ENCODE data around the gene SSRP1. TPM values are rescaled to one million over a fixed set of nuclear protein-coding genes. Genes with fewer than 3 reads are reported as not detected.

Gene SSRP1
- total RNA-seq, 2 donors from 2014 or later, result 59.9 to 250 TPM

DNA sequence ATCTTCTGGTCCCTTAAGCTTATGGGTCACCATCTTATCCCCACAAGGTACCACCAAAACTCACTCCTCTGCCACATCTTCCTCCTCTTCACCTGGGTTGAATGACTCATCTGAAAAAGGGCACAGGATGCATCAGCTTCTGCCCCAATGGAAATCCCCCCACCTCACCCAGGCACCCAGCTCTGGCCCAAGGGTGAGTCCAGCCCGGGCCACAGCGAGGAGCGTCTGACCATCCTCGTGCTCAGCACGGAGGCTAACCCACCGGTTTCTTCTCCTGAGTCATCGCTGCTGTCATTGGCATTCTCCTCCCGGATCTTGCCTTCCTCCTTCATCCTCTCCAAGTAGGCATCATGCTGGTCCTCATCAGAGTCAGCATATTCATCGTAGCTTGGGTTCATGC is 5.7 kb downstream of the SSRP1 start:
- H3K9me3 Mint-ChIP-seq, result no peaks in the 10 kb centered on the region
- DNase-seq (ENCODE audit: low spot score in 2 of 2), result peak in 1 of 2 donors; percentile 76
- peaks cover 43 to 76% of the 10 kb centered on the region in 2 donors for H3K36me3 Mint-ChIP-seq
- peak overlapping the region; percentile 9 to 84 for H3K27ac Mint-ChIP-seq
- ATAC-seq, result peak in 1 of 2 donors; percentile 78

DNA sequence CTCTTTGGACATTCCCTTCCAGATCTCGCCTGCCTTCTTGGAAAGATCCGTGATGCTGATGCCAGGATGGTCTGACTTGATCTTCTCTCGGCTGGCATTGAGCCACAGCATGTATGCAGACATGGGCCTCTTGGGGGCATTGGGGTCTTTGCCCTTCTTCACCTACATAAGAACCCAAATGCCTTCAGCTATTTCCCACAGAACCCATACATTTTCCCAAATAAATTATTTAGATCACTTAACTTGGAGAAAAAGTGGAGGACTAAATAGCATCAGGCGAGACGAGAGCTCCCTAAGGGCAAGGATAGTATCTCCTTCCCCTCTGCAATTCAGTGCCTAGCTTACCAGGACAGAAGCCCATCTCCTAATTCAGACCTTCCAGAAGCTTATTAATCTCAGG is 8.0 kb downstream of the SSRP1 start:
- ATAC-seq (no peak), DNase-seq (ENCODE audit: low spot score in 2 of 2) (no peak)
- no peaks in the 10 kb centered on the region for H3K9me3 Mint-ChIP-seq
- H3K27ac Mint-ChIP-seq, result peak overlapping the region in 1 of 2 donors; percentile 4
- peaks cover 41 to 62% of the 10 kb centered on the region in 2 donors for H3K36me3 Mint-ChIP-seq

DNA sequence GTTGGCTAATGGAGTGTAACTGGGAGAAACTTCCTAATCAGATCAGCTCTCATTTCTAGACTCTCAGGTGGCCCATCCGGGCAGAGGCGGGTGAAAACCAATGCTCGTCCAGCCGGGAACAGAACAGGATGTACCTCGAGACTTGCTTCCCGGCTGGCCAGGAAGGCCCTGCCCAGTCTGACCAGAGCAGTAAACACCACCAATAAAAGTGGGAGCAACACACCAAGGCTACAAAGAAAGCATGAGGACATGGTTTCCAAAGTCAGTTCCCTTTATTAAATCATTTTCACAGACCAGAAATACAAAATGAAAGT is 10.0 kb downstream of the SSRP1 start:
- Mint-ChIP-seq H3K36me3 (peaks cover 41 to 52% of the 10 kb centered on the region in 2 donors), H3K9me3 (no peaks in the 10 kb centered on the region), H3K27ac (peak overlapping the region; percentile 87 to 97)
- no peak for DNase-seq (ENCODE audit: low spot score in 2 of 2)
- no peak for ATAC-seq

DNA sequence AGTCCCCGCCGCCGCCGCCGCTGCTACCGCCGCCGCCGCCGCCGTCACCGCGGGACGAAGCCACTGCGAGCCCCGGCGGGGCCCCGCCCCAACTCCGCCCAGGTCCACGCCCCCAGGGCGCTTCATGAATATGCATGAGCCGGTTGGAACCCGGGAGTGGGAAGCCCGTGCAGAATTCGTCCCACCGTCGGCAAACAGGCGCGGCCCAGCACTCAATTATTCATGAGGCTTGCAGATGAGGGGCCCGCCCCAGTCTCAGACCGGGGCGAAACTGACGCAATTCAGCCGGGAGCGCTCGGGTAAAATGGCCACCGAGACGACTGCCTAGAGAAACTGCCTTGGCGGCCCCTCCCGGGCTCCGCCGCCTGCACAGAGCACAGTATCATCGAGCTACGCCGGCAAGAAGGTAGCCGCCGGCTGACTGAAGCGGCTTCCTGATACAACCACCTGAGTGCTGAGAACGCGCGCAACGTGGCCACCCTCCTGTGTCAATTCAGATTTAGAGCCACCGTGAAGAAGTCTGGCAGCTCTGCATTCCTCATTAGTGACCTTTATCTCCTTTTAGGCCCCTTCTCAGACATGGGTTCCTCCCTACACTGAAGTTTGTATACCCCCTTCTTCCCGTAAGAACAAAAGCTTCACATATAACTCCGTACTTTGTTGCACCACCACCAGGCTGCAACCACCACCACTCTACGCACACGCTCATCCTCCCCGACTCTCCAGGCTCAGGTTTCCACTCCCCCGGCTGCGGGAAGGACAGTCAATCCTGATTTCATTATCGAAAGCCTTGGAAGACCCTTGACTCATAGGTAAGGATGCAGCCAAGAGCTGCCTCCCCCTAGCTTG is 10.6 kb downstream of the SSRP1 start, which contains the start of gene TNKS1BP1:
Gene TNKS1BP1, minus strand, starts transcription at position 67 of the 849 bp plus-strand sequence. CDS start 3,067 bp downstream, outside the sequence.
- no peaks in the 10 kb centered on the region for H3K9me3 Mint-ChIP-seq
- DNase-seq (ENCODE audit: low spot score in 2 of 2), result peak; percentile 84 to 91
- peak within 1 kb of the TSS; percentile 87 to 97 for H3K27ac Mint-ChIP-seq
- peaks cover 37 to 46% of the 10 kb centered on the region in 2 donors for H3K36me3 Mint-ChIP-seq
- peak; percentile 91 to 93 for ATAC-seq

DNA sequence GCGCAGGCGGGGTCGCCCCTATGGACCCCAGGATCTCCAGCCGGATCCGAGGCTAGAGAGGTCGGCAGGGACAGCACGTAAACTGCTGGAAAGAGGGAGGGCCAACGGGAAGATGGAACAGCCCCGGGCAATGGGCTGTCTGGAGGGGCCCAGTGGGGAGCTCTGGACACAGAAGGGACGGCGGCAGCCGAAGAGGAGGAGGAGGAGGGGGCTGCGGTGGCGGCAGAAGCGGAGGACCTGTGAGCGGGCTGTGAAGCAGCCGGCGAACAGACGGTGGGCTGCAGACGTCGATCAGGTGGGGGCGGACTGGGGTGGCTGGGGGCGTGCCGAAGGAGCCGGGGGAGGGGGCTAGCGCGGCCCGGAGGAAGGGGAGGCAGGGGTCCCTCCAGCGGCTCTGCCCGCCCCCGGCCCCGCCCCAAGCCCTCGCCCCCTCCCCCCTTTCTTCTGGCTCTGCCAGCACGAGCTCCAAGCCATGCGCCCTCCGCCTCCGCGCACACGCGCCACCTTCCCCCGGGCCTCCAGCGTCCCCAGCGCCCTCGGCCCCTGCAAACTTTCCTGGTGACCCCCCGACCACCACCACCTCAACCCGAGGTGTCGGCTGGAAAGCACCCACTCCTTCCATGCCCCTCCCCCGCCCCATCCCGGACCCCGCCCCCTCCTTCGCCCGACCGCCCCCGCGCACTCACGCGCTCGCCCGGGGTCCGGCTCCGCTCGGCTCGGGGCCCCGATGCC is 11.4 kb downstream of the SSRP1 start:
- DNase-seq (ENCODE audit: low spot score in 2 of 2) (no peak), ATAC-seq (peak in 1 of 2 donors; percentile 12)
- Mint-ChIP-seq H3K27ac (peak overlapping the region; percentile 75 to 79), H3K36me3 (peaks cover 31 to 38% of the 10 kb centered on the region in 2 donors), H3K9me3 (no peaks in the 10 kb centered on the region)

DNA sequence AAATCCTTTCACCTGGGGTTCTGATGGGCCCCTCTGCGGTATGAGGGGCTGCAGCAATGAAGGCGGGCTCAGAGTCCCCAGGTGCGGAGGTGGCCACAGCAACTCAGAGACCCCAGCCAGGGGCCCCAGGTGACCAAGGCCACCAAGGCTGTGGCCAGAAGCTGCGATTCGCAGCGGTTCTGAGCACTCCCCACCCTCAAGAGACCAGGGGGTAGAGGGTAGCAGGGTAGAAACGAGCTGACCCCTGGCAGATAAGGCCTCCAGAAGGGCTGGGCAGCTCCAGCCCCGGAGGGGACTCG is 11.9 kb downstream of the SSRP1 start:
- DNase-seq (ENCODE audit: low spot score in 2 of 2), result no peak
- H3K27ac Mint-ChIP-seq, result peak overlapping the region; percentile 75 to 79
- no peaks in the 10 kb centered on the region for H3K9me3 Mint-ChIP-seq
- ATAC-seq, result no peak
- H3K36me3 Mint-ChIP-seq, result peaks cover 27 to 34% of the 10 kb centered on the region in 2 donors

DNA sequence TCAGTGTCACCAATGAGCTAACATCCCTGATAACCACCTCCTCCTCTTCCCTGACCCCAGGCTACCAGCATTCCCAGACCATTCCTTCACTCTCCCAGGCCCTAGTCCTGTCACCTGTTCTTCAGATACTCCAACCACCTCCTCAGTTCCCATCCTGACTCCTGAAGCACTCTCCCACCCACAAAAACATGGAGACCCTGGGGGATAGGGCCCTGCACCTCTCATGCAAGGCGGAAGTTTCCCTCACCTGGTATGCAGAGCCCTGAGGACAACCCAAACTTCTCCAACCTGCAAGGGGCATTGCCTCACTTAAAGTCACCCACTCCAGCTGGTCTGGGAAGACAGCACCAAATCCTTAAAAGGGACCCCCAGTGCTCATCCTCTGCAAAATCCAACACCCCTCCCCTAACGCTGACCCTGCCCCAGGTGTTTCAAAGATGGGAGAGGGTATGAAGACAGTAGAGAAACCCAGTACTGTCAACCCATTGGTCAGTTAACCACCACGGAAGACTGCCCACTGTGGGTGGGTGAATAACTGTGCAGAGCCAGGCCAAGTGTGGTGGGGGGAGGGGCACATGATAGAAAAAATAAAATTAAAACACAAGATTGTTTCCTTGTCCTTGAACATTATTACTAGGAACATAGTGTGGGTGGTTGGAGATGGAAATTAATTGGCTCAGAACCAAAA is 12.4 kb downstream of the SSRP1 start:
- peak overlapping the region in 1 of 2 donors; percentile 79 for H3K27ac Mint-ChIP-seq
- ATAC-seq (no peak), DNase-seq (ENCODE audit: low spot score in 2 of 2) (no peak)
- no peaks in the 10 kb centered on the region for H3K9me3 Mint-ChIP-seq
- H3K36me3 Mint-ChIP-seq, result peaks cover 22 to 29% of the 10 kb centered on the region in 2 donors

DNA sequence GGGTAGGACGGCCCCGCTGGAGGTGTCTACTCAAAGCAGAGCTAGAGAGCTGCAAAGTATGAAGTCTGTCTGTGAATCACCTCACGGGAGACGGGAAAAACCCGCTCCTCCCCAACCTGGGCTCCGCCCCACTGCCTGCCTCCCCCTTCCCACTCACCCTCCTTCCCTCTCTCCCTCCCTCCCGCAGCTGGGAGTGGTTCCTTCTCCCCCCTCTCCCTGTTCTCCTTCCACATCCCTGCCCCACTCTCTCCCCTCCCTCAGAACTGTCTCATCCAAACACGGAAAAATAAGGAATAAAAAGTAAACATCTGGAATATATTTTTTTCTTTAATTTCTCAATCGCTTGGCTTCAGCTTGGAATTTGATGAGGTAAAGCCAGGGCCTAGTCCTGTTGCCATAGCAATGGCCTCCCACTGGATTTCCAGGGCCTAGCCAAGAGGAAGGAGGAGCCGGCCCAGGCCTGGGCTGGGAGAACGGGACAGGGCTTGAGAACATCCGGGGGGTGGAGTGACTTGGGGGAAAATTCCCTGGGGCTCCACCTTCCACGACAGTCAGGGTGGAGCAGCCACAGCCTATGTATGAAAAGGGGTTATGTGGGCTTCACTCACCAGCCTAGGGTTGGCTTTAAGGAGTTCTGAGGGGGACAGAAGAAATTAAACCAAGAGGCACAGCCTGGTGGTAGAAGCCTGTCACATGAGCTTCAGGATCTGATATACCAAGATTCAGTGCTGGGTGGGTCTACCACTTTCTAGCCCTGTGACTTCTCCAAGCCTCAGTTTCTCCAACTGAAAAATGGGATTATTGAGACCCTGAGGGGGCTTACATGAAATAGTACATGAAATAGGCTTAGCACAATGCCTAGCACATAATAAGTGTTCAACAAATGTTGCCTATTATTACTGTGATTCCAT is 13.2 kb downstream of the SSRP1 start:
- DNase-seq (ENCODE audit: low spot score in 2 of 2) (no peak), ATAC-seq (no peak)
- Mint-ChIP-seq H3K27ac (no peak overlapping the region), H3K9me3 (no peaks in the 10 kb centered on the region), H3K36me3 (peaks cover 17 to 21% of the 10 kb centered on the region in 2 donors)

DNA sequence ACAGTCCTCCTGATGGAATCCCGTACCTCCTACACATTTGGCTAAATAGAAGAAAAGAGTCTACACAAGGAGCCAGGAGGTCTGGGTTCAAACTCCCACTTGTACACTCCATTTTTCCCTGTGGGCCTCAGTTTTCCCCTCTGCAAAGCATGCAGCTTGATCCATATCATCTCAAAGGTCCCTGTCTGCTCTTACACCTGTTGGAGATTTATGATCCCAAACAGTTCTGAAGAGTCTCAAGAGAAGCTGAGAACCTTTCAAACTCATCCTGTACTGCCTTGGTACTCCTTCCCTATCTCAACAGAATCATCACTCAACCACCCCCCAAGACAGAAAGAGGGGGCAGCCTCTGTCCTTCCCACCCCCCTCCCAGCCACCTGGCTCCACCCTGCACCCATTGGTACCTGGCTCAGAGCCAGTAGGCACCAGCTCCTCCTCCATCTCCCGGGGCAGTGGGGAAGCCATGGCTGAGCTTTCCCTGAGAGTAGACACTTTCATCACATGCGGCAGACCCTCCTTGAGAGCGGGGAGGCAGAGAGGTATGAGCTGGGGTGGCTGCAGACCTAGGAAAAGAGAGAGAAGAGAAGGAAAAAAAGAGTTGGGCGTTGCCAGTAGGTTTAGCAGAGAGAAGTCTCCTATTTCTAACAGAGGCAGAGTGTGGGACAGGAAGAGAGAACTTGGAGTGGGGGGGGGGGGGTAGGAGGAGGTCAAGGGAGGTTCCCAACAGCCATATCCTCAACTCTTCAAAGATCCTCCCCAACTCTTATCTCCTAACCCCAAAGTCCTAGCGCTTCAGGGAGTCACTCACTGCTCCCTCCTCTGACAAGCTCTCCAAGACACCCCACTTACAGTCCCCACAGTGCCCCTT is 14.1 kb downstream of the SSRP1 start:
- H3K27ac Mint-ChIP-seq, result no peak overlapping the region
- peaks cover 10 to 12% of the 10 kb centered on the region in 2 donors for H3K36me3 Mint-ChIP-seq
- DNase-seq (ENCODE audit: low spot score in 2 of 2) (no peak), ATAC-seq (no peak)
- no peaks in the 10 kb centered on the region for H3K9me3 Mint-ChIP-seq

DNA sequence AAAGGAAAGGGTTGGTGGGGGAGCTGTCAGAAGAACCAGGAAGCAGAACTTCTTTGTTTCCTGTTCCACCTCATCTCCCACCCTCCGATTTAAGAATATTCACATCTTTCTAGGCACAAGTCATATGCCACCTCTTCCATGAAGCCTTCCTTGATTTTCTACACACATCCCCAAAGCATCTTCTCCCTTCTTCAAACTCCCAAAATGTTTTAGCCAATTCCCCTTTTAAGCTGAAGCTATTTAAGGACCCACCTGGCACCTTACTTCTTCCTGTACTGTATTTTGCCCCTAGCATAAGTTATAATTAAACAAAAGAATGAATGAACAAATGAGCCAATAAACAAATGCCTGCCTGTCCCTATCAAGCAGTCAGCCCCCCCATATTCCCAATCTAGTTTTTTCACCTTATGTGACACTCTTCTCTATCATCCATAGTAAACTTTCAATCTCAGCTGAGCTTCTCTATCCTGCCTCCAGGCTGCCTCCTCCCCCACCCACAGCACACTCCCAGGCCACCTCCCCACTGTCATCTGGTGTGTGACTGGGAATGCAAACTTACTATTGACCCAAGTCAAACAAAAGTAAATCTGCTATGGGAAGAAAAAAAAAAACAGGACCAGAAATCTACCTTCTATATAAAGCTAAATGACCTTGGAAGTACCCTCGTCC is 14.8 kb downstream of the SSRP1 start:
- Mint-ChIP-seq H3K27ac (no peak overlapping the region), H3K36me3 (peaks cover 4% of the 10 kb centered on the region in 2 donors), H3K9me3 (no peaks in the 10 kb centered on the region)
- DNase-seq (ENCODE audit: low spot score in 2 of 2) (no peak), ATAC-seq (no peak)

DNA sequence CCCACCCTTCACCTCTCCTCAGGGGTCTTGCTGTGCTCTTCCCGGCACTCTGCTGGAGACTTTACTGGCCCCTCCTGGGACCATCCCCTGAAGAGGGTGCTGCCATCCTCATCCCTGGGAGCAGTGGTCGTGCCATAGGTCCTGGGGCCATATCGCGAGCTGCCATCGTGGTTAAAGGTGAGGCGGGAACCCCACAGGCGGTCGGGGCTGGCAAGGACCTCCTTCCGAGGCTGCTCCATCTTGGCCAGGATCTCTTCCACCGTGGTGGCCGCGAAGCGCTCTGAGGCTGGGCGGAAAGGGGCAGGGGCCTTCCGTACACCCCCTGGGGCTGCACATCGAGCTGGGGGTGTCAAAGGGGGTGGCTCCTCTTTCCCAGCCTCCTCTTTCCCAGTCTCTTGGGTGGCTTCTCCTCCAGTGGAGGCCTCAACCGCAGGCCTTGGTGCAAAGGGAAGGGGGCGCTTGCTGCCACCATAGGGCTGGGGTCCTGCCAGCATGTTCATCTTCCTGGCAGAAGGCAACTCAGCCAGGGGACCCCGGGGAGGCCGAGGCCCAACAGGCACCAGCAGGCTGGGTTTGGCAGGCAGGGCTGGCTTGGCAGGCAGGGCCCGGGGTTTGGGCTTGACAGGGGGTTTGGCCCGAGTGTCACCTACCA is 15.5 kb downstream of the SSRP1 start:
- DNase-seq (ENCODE audit: low spot score in 2 of 2) (no peak), ATAC-seq (no peak)
- H3K27ac Mint-ChIP-seq, result no peak overlapping the region
- H3K9me3 Mint-ChIP-seq, result no peaks in the 10 kb centered on the region
- no peaks in the 10 kb centered on the region for H3K36me3 Mint-ChIP-seq

DNA sequence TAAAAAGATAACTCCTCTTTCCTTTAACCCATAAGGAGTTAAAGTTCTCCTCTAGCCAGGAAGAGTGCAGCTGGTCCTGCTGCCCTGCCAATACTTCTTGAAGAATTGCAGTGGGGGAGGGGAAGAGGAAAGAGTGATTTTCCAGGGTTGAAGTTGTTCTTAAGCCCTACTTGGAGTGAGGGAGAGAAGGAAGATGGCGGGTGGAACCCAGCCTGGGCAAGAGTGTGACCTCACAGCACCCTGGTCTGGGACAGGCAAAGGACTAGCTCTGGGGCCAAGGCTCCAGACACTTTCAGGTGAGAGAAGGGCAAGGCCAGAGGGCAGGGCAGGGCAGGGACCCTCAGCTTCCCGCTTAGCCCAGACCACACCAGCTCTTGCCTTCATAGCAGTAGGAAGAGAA is 17.5 kb downstream of the SSRP1 start:
- H3K9me3 Mint-ChIP-seq, result no peaks in the 10 kb centered on the region
- H3K27ac Mint-ChIP-seq, result no peak overlapping the region
- DNase-seq (ENCODE audit: low spot score in 2 of 2) (no peak), ATAC-seq (no peak)
- H3K36me3 Mint-ChIP-seq, result no peaks in the 10 kb centered on the region

DNA sequence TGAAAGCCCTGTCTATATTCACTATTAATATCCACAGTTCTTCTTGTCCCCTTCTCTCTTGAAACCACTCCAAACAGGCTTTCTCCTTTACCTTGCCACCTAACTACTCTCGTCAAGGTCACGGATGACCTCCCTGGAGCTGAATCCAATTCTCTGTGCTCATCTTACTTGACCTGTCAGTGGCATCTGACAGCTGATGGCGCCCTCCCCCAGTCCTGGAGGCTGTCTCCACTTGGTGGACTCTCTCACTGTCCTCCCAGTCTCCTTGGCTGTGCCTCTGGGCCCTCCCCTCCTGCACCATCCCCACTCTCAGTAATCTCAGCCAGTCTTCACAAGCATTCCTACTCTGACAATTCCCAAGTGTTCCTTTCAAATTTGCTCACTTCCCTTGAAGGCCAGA is 19.7 kb downstream of the SSRP1 start:
- DNase-seq (ENCODE audit: low spot score in 2 of 2) (no peak), ATAC-seq (no peak)
- Mint-ChIP-seq H3K27ac (no peak overlapping the region), H3K36me3 (peaks cover 0 to 4% of the 10 kb centered on the region in 2 donors), H3K9me3 (no peaks in the 10 kb centered on the region)

DNA sequence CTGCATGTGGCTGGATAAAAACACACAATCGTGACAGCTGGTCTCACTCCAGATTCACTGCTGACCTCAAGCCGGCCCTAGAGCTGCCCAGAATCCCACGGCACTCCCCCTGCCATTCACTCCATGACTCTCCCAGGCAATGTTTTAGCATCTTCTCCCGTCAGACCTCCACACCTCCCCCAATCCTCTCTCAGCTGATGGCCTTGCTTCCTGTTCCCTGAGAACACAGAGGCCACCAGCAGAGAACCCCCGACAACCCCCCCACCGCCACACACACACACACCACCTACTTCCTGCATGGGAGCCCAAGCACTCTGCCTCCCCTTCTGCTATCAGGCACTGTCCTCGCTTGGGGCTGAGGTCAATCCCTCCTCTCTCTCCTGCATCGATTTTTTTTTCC is 20.2 kb downstream of the SSRP1 start:
- Mint-ChIP-seq H3K27ac (no peak overlapping the region), H3K36me3 (peaks cover 0 to 4% of the 10 kb centered on the region in 2 donors), H3K9me3 (no peaks in the 10 kb centered on the region)
- no peak for DNase-seq (ENCODE audit: low spot score in 2 of 2)
- ATAC-seq, result no peak

Data from activated naive CD4-positive, alpha-beta T cell treated with anti-CD3 and anti-CD28 coated beads, Interleukin-2, amount 50 U/mL, for 72 hours (primary cell).